Psoas muscle (tissue), 8 donors: ENCODE measurements around the gene TBC1D17. TPM values are rescaled to one million over a fixed set of nuclear protein-coding genes. Genes with fewer than 3 reads are reported as not detected.

Experiments
- ATAC-seq, 4 donors: fragments of 200-7000 bp; cut with Tn5 transposase; one replicate each; pipeline ENCODE4 v1.9.1; 2020; ENCODE audit warnings: moderate library complexity in 3 of 4, mild to moderate bottlenecking in 2 of 4
- DNase-seq, 2 donors: peaks; one replicate each; pipeline ENCODE4 v3.0.0-alpha.2; 2020
- H3K27ac ChIP-seq: fragments of 200-600 bp; one replicate; pipeline ENCODE4 v1.8.0; 2022
- H3K27me3 ChIP-seq, 3 donors: fragments of 200-600 bp in 1 of 3; one replicate each; pipeline versions ENCODE4 v1.6.1 to v1.8.0; 2013 to 2022; ENCODE audit warnings: low read length in 2 of 3, mild to moderate bottlenecking in 2 of 3, moderate library complexity in 1 of 3; ENCODE audit not compliant: insufficient read depth in 3 of 3
- H3K36me3 ChIP-seq, 2 donors: fragments of 200-600 bp in 1 of 2; one replicate each; pipeline versions ENCODE4 v1.6.1 to v1.8.0; 2013 to 2022; ENCODE audit warnings: low read depth in 1 of 2, mild to moderate bottlenecking in 1 of 2, moderate library complexity in 1 of 2; ENCODE audit not compliant: insufficient read depth in 1 of 2
- H3K4me1 ChIP-seq: fragments of 200-600 bp; one replicate; pipeline ENCODE4 v1.8.0; 2022
- H3K4me3 ChIP-seq: fragments of 200-600 bp; one replicate; pipeline ENCODE4 v1.8.0; 2022; ENCODE audit warnings: mild to moderate bottlenecking
- H3K9me3 ChIP-seq: fragments of 200-600 bp; one replicate; pipeline ENCODE4 v1.8.0; 2022
- CTCF ChIP-seq: fragments of 200-600 bp; IDR thresholded peaks from one replicate; pipeline ENCODE4 v1.8.0; 2022; ENCODE audit warnings: antibody characterized with exemption
- WGBS, 3 donors: extraction: QIAGEN DNeasy Blood & Tissue Kit; methylation state at CpG; one replicate each; pipeline versions ENCODE4 v1.1.6 to v1.1.7; 2013; 5-methylcytosine and 5-hydroxymethylcytosine counted together
- intact Hi-C, 2 donors: fragments of 100-400 bp; cut with DNase I; formaldehyde crosslinking; loops; one replicate each; pipeline versions ENCODE4 v1.11.0 to v1.14.2; 2022
- polyA plus RNA-seq, 3 donors: library from polyadenylated mRNA; stranded (reverse); fragments of 200-250 nt; gene quantifications; one replicate each; pipeline ENCODE4 v1.2.3, GENCODE V29; 2013
- total RNA-seq, 4 donors: library from RNA; stranded (reverse); fragmentation: NEBNext Ultra II Directional in 2 of 4; extraction: Animal tissue kit (Norgen Biotek cat#: 25700) in 2 of 4; gene quantifications; one replicate each; pipeline versions ENCODE4 v1.2.1 to v1.2.4, GENCODE V29; 2021 to 2023
- donor health status: healthy with polysubstance abuse.
- donor health status: DM: no; HTN: no; CAD: no; lungs with moderate emphysema.
- donor health status: Bipolar disorder and iron deficiency.
- donor health status: healthy.
- donor health status: DM: yes; HTN: yes; CAD: no.
- donor health status: DM: no; HTN: no; CAD: no.
- donor health status: DM: no; HTN: no; CAD: no.
- donor health status: DM: yes; HTN: yes; CAD: no.

TBC1D17 gene
- total and polyA plus RNA-seq, 7 donors, result 36.3 to 107 (median 81.8) TPM

- TF ChIP-seq CTCF, result no peak
- intact Hi-C loops, result no loop called here
- DNase-seq (peak; percentile 93 to 98), ATAC-seq (peak; percentile 78 to 80 (median 80))
- H3K4me1 ChIP-seq, result peaks cover 48% of the 10 kb centered on the region
- peak overlapping the region; percentile 94 for H3K27ac ChIP-seq
- WGBS, 3 donors, result 0 to 1% (median 1%) methylated on average over 47 to 67 of the region's 67 CpGs
- H3K4me3 ChIP-seq, result peak overlapping the region; percentile 77
- no peaks in the 10 kb centered on the region for H3K27me3 ChIP-seq
- H3K36me3 ChIP-seq, result peaks cover 0 to 32% of the 10 kb centered on the region in 2 donors
- H3K9me3 ChIP-seq, result no peaks in the 10 kb centered on the region
Measured at GRCh38 chr19:49869484-49870308, 7.8 kb upstream of the TBC1D17 start.

- peak overlapping the region; percentile 88 for H3K27ac ChIP-seq
- H3K4me3 ChIP-seq, result peak overlapping the region; percentile 68
- H3K9me3 ChIP-seq, result no peaks in the 10 kb centered on the region
- DNase-seq (peak; percentile 33 to 61), ATAC-seq (no peak)
- intact Hi-C loops, result no loop called here
- H3K4me1 ChIP-seq, result peaks cover 48% of the 10 kb centered on the region
- no peak for TF ChIP-seq CTCF
- peaks cover 0 to 28% of the 10 kb centered on the region in 2 donors for H3K36me3 ChIP-seq
- no peaks in the 10 kb centered on the region for H3K27me3 ChIP-seq
- 66 to 70% (median 68%) methylated on average over 15 of the region's 15 CpGs for WGBS, 3 donors
Measured at GRCh38 chr19:49870309-49870901, 7.1 kb upstream of the TBC1D17 start.

- Histone ChIP-seq H3K4me3 (no peak overlapping the region), H3K4me1 (peaks cover 42% of the 10 kb centered on the region), H3K27ac (peak overlapping the region; percentile 28), H3K36me3 (peaks cover 0 to 28% of the 10 kb centered on the region in 2 donors), H3K27me3 (no peaks in the 10 kb centered on the region), H3K9me3 (no peaks in the 10 kb centered on the region)
- peak in 1 of 2 donors; percentile 15 for DNase-seq
- intact Hi-C loops, result no loop called here
- no peak for ATAC-seq
- 83 to 90% (median 89%) methylated on average over 16 to 17 of the region's 17 CpGs for WGBS, 3 donors
- no peak for TF ChIP-seq CTCF
Measured at GRCh38 chr19:49871349-49871985, 6.0 kb upstream of the TBC1D17 start.

- no peak for TF ChIP-seq CTCF
- Histone ChIP-seq H3K4me1 (peaks cover 39% of the 10 kb centered on the region), H3K9me3 (no peaks in the 10 kb centered on the region), H3K4me3 (no peak overlapping the region), H3K27ac (peak overlapping the region; percentile 28), H3K36me3 (peaks cover 0 to 28% of the 10 kb centered on the region in 2 donors), H3K27me3 (no peaks in the 10 kb centered on the region)
- DNase-seq (peak in 1 of 2 donors; percentile 13), ATAC-seq (no peak)
- intact Hi-C loops, result no loop called here
- 77 to 78% (median 78%) methylated on average over 23 to 27 of the region's 27 CpGs for WGBS, 3 donors
Measured at GRCh38 chr19:49872245-49873128, 5.0 kb upstream of the TBC1D17 start.
